Muscle of leg (tissue), 11 donors: Measurements from ENCODE around the gene PTGER1. TPM values are rescaled to one million over a fixed set of nuclear protein-coding genes. Genes with fewer than 3 reads are reported as not detected.

ENCODE experiments used
- DNase-seq: peaks from one replicate; pipeline ENCODE4 v3.0.0; 2013
- H3K27ac ChIP-seq: one replicate; pipeline ENCODE4 v1.5.1; 2013; ENCODE audit warnings: mild to moderate bottlenecking, low read length, control low read depth
- H3K27me3 ChIP-seq: one replicate; pipeline ENCODE4 v1.6.1; 2013; ENCODE audit warnings: low read length; ENCODE audit not compliant: control insufficient read depth, insufficient read depth
- H3K36me3 ChIP-seq: one replicate; pipeline ENCODE4 v1.6.1; 2013; ENCODE audit warnings: low read length; ENCODE audit not compliant: control insufficient read depth, insufficient read depth
- H3K4me1 ChIP-seq: one replicate; pipeline ENCODE4 v1.6.1; 2013; ENCODE audit warnings: low read length; ENCODE audit not compliant: control insufficient read depth, insufficient read depth
- H3K4me3 ChIP-seq: one replicate; pipeline ENCODE4 v1.5.1; 2013; ENCODE audit warnings: low read length, control low read depth
- H3K9me3 ChIP-seq: replicated peaks from 2 replicates; pipeline ENCODE4 v1.6.1; 2013; ENCODE audit warnings: low read depth, low read length; ENCODE audit not compliant: control insufficient read depth
- WGBS: methylation state at CpG from one replicate; pipeline ENCODE4 v1.1.5; 2013; ENCODE audit warnings: missing lambda C conversion rate; ENCODE audit not compliant: insufficient coverage; 5-methylcytosine and 5-hydroxymethylcytosine counted together
- polyA plus RNA-seq, 8 donors: library from polyadenylated mRNA; unstranded; fragments of 120-200 nt; gene quantifications; one replicate each; pipeline versions ENCODE4 v1.2.1 to v1.2.3, GENCODE V29; 2013; ENCODE audit warnings: inconsistent platforms in 1 of 8, low replicate concordance in 1 of 8; ENCODE audit not compliant: insufficient read length in 8 of 8, insufficient read depth in 1 of 8
- total RNA-seq: library from RNA; stranded (reverse); fragments of 120-200 nt; gene quantifications from one replicate; pipeline ENCODE4 v1.2.4, GENCODE V29; 2013

The PTGER1 gene
- total and polyA plus RNA-seq, 9 donors, result 0.09 to 0.52 (median 0.12) TPM; not detected in 6

- H3K27ac ChIP-seq, result no peak overlapping the region
- peaks cover 3% of the 10 kb centered on the region for H3K27me3 ChIP-seq
- no peaks in the 10 kb centered on the region for H3K9me3 ChIP-seq
- DNase-seq, result no peak
- peaks cover 14% of the 10 kb centered on the region for H3K4me1 ChIP-seq
- H3K36me3 ChIP-seq, result peaks cover 51% of the 10 kb centered on the region
- WGBS, result 87% methylated on average over 7 of the region's 18 CpGs
- no peak overlapping the region for H3K4me3 ChIP-seq
These were observed 7.2 kb upstream of the PTGER1 start for GRCh38 chr19:14482172-14482941.

- DNase-seq, result no peak
- no CpG with 5 or more reads among the region's 5 CpGs for WGBS
- Histone ChIP-seq H3K27ac (no peak overlapping the region), H3K4me3 (no peak overlapping the region), H3K27me3 (peaks cover 11% of the 10 kb centered on the region), H3K4me1 (peaks cover 21% of the 10 kb centered on the region), H3K36me3 (peaks cover 52% of the 10 kb centered on the region), H3K9me3 (no peaks in the 10 kb centered on the region)
These were observed 5.5 kb upstream of the PTGER1 start for GRCh38 chr19:14480700-14481079.

- Histone ChIP-seq H3K27me3 (peaks cover 16% of the 10 kb centered on the region), H3K27ac (no peak overlapping the region), H3K9me3 (no peaks in the 10 kb centered on the region), H3K4me1 (peaks cover 27% of the 10 kb centered on the region), H3K36me3 (peaks cover 52% of the 10 kb centered on the region), H3K4me3 (no peak overlapping the region)
- DNase-seq, result peak; percentile 29
- 35% methylated on average over 37 of the region's 43 CpGs for WGBS
These were observed 5.0 kb upstream of the PTGER1 start for GRCh38 chr19:14479975-14480699.

- H3K27ac ChIP-seq, result no peak overlapping the region
- H3K36me3 ChIP-seq, result peaks cover 52% of the 10 kb centered on the region
- H3K4me3 ChIP-seq, result no peak overlapping the region
- DNase-seq, result no peak
- H3K9me3 ChIP-seq, result no peaks in the 10 kb centered on the region
- H3K27me3 ChIP-seq, result peaks cover 23% of the 10 kb centered on the region
- peaks cover 32% of the 10 kb centered on the region for H3K4me1 ChIP-seq
- WGBS, result 74% methylated on average over 5 of the region's 14 CpGs
These were observed 4.3 kb upstream of the PTGER1 start for GRCh38 chr19:14479309-14479974.

- WGBS, result 67% methylated on average over 14 of the region's 24 CpGs
- Histone ChIP-seq H3K27me3 (peaks cover 30% of the 10 kb centered on the region), H3K9me3 (no peaks in the 10 kb centered on the region), H3K36me3 (peaks cover 49% of the 10 kb centered on the region), H3K27ac (no peak overlapping the region), H3K4me1 (peaks cover 32% of the 10 kb centered on the region), H3K4me3 (no peak overlapping the region)
- no peak for DNase-seq
These were observed 3.0 kb upstream of the PTGER1 start for GRCh38 chr19:14478113-14478545.

GRCh38 chr19:14477418-14478112 lies 2.4 kb upstream of the PTGER1 start:
- Histone ChIP-seq H3K27me3 (peaks cover 36% of the 10 kb centered on the region), H3K9me3 (no peaks in the 10 kb centered on the region), H3K36me3 (peaks cover 45% of the 10 kb centered on the region), H3K4me3 (no peak overlapping the region), H3K27ac (no peak overlapping the region), H3K4me1 (peaks cover 36% of the 10 kb centered on the region)
- WGBS, result 6% methylated on average over 2 of the region's 10 CpGs
- DNase-seq, result peak; percentile 57

GRCh38 chr19:14476673-14477401 lies 1.7 kb upstream of the PTGER1 start:
- 37% methylated on average over 20 of the region's 26 CpGs for WGBS
- peaks cover 43% of the 10 kb centered on the region for H3K27me3 ChIP-seq

GRCh38 chr19:14476327-14476672 lies 1.1 kb upstream of the PTGER1 start:
- no peak for DNase-seq
- 73% methylated on average over 6 of the region's 7 CpGs for WGBS
- Histone ChIP-seq H3K4me3 (no peak overlapping the region), H3K9me3 (no peaks in the 10 kb centered on the region), H3K4me1 (peaks cover 42% of the 10 kb centered on the region), H3K36me3 (peaks cover 40% of the 10 kb centered on the region), H3K27ac (no peak overlapping the region), H3K27me3 (peaks cover 43% of the 10 kb centered on the region)

More at GRCh38 chr19:14476673-14477401, 1.7 kb upstream of the PTGER1 start:
- H3K9me3 ChIP-seq, result no peaks in the 10 kb centered on the region
- no peak overlapping the region for H3K4me3 ChIP-seq
- peaks cover 42% of the 10 kb centered on the region for H3K4me1 ChIP-seq
- peaks cover 37% of the 10 kb centered on the region for H3K36me3 ChIP-seq
- DNase-seq, result peak; percentile 37
- no peak overlapping the region for H3K27ac ChIP-seq

GRCh38 chr19:14474827-14475226 lies 327 bp downstream of the PTGER1 start:
- DNase-seq, result no peak
- Histone ChIP-seq H3K27ac (no peak overlapping the region), H3K27me3 (peaks cover 43% of the 10 kb centered on the region), H3K4me1 (peaks cover 41% of the 10 kb centered on the region), H3K36me3 (peaks cover 41% of the 10 kb centered on the region), H3K9me3 (no peaks in the 10 kb centered on the region), H3K4me3 (no peak overlapping the region)
- 51% methylated on average over 2 of the region's 12 CpGs for WGBS
